ENCODE data around the gene DENND1A.
"Not testable (repeated sequence)": the region's sequence is repeated elsewhere in the genome, so short reads cannot be mapped to it uniquely, and the experiment has no call there.

DENND1A gene

GRCh38 chr9:123741214-123741613 is 188.7 kb downstream of the DENND1A start:
- H3K27me3 ChIP-seq, result no peaks in the 10 kb centered on the region
- no peaks in the 10 kb centered on the region for H3K36me3 ChIP-seq
- intact Hi-C loops (cut with DNase I; ENCODE audit: low total_unique reads), result no loop called here
- H3K4me3 ChIP-seq, result no peak overlapping the region
- DNase-seq, result no peak
- no peak for TF ChIP-seq CTCF (IDR thresholded peaks at IDR 0.05)
- no peaks in the 10 kb centered on the region for H3K9me3 ChIP-seq
- H3K4me1 ChIP-seq, result peaks cover 0 to 28% (median 15%) of the 10 kb centered on the region in 4 donors
- peak overlapping the region; percentile 15 to 39 for H3K27ac ChIP-seq

- DNase-seq, result no peak
- intact Hi-C loops (cut with DNase I; ENCODE audit: low total_unique reads), result no loop called here
- Histone ChIP-seq H3K4me3 (no peak overlapping the region), H3K4me1 (peaks cover 0 to 28% (median 15%) of the 10 kb centered on the region in 4 donors), H3K36me3 (no peaks in the 10 kb centered on the region), H3K9me3 (no peaks in the 10 kb centered on the region), H3K27ac (no peak overlapping the region), H3K27me3 (no peaks in the 10 kb centered on the region)
- no peak for TF ChIP-seq CTCF (IDR thresholded peaks at IDR 0.05)
Observed at GRCh38 chr9:123739902-123740301, 190.0 kb downstream of the DENND1A start.

- Histone ChIP-seq H3K4me1 (peaks cover 0 to 28% (median 15%) of the 10 kb centered on the region in 4 donors), H3K4me3 (no peak overlapping the region), H3K36me3 (no peaks in the 10 kb centered on the region), H3K27me3 (no peaks in the 10 kb centered on the region), H3K27ac (no peak overlapping the region), H3K9me3 (no peaks in the 10 kb centered on the region)
- no peak for DNase-seq
- intact Hi-C loops (cut with DNase I; ENCODE audit: low total_unique reads), result no loop called here
- no peak for TF ChIP-seq CTCF (IDR thresholded peaks at IDR 0.05)
Observed at GRCh38 chr9:123739387-123739786, 190.5 kb downstream of the DENND1A start.

GRCh38 chr9:123738648-123739047 is 191.3 kb downstream of the DENND1A start:
- intact Hi-C loops (cut with DNase I; ENCODE audit: low total_unique reads), result no loop called here
- Histone ChIP-seq H3K27ac (no peak overlapping the region), H3K36me3 (no peaks in the 10 kb centered on the region), H3K27me3 (no peaks in the 10 kb centered on the region), H3K4me3 (no peak overlapping the region), H3K4me1 (peaks cover 0 to 28% (median 15%) of the 10 kb centered on the region in 4 donors), H3K9me3 (no peaks in the 10 kb centered on the region)
- DNase-seq, result no peak
- no peak for TF ChIP-seq CTCF (IDR thresholded peaks at IDR 0.05)

- no peak for TF ChIP-seq CTCF (IDR thresholded peaks at IDR 0.05)
- intact Hi-C loops (cut with DNase I; ENCODE audit: low total_unique reads), result no loop called here
Observed at GRCh38 chr9:123735376-123735775, 194.6 kb downstream of the DENND1A start.

GRCh38 chr9:123728571-123728970 is 201.4 kb downstream of the DENND1A start:
- H3K27ac ChIP-seq, H3K36me3 ChIP-seq, DNase-seq, H3K4me1 ChIP-seq, H3K27me3 ChIP-seq, H3K9me3 ChIP-seq, H3K4me3 ChIP-seq: not testable (repeated sequence)
- intact Hi-C loops (cut with DNase I; ENCODE audit: low total_unique reads), result loop anchor here (10.0 kb wide), 1 partner anchor 196 kb away; no protein-coding TSS in a partner anchor

More at GRCh38 chr9:123735376-123735775, 194.6 kb downstream of the DENND1A start:
- Histone ChIP-seq H3K4me1 (no peaks in the 10 kb centered on the region), H3K27me3 (no peaks in the 10 kb centered on the region), H3K27ac (no peak overlapping the region), H3K36me3 (no peaks in the 10 kb centered on the region), H3K4me3 (no peak overlapping the region), H3K9me3 (no peaks in the 10 kb centered on the region)
- no peak for DNase-seq

All from tibial artery (tissue), 4 donors.